SIG-M5 treated with dmso at 0.1 percent for 504 hours (cell line): ENCODE results near the gene SENP6.
"Not testable (repeated sequence)": the region's sequence is repeated elsewhere in the genome, so short reads cannot be mapped to it uniquely, and the experiment has no call there.

ENCODE experiments used
- DNase-seq: peaks from one replicate; lab custom pipeline; 2025; ENCODE audit not compliant: unreplicated experiment; lab: John Stamatoyannopoulos, UW

Gene SENP6

GRCh38 chr6:75601304-75602245 is at the start of gene SENP6:
TSS of gene SENP6 (plus strand) at chr6:75601880. CDS start at chr6:75602525, 645 bp downstream.
- DNase-seq = peak; percentile 77

GRCh38 chr6:75556240-75556639 is 45.4 kb upstream of the SENP6 start:
- DNase-seq = no peak

- DNase-seq = no peak
These were observed 44.6 kb upstream of the SENP6 start for GRCh38 chr6:75557068-75557467.

- no peak for DNase-seq
These were observed 38.6 kb upstream of the SENP6 start for GRCh38 chr6:75563032-75563431.

- no peak for DNase-seq
These were observed 35.4 kb upstream of the SENP6 start for GRCh38 chr6:75566137-75566767.

- no peak for DNase-seq
These were observed 33.6 kb upstream of the SENP6 start for GRCh38 chr6:75568100-75568499.

GRCh38 chr6:75568965-75569364 is 32.7 kb upstream of the SENP6 start:
- no peak for DNase-seq

GRCh38 chr6:75570671-75571070 is 31.0 kb upstream of the SENP6 start:
- not testable (repeated sequence) for DNase-seq

GRCh38 chr6:75572072-75572471 is 29.6 kb upstream of the SENP6 start:
- DNase-seq = no peak

GRCh38 chr6:75579951-75580350 is 21.7 kb upstream of the SENP6 start:
- no peak for DNase-seq

- DNase-seq = no peak
These were observed 20.4 kb upstream of the SENP6 start for GRCh38 chr6:75581231-75581630.

GRCh38 chr6:75584552-75584951 is 17.1 kb upstream of the SENP6 start:
- DNase-seq = not testable (repeated sequence)

- DNase-seq = no peak
These were observed 12.7 kb upstream of the SENP6 start for GRCh38 chr6:75588948-75589347.

- DNase-seq = no peak
These were observed 11.3 kb upstream of the SENP6 start for GRCh38 chr6:75590370-75590769.

- not testable (repeated sequence) for DNase-seq
These were observed 5.3 kb upstream of the SENP6 start for GRCh38 chr6:75596380-75596779.

GRCh38 chr6:75600768-75601167 is 912 bp upstream of the SENP6 start:
- DNase-seq = no peak

GRCh38 chr6:75602246-75603105 is 796 bp downstream of the SENP6 start:
- no peak for DNase-seq

GRCh38 chr6:75603106-75603420 is 1.4 kb downstream of the SENP6 start:
- DNase-seq = no peak

- no peak for DNase-seq
These were observed 2.6 kb downstream of the SENP6 start for GRCh38 chr6:75604294-75604693.

GRCh38 chr6:75605635-75606034 is 4.0 kb downstream of the SENP6 start:
- no peak for DNase-seq

- no peak for DNase-seq
These were observed 6.6 kb downstream of the SENP6 start for GRCh38 chr6:75608304-75608703.
